Stimulated activated CD8-positive, alpha-beta memory T cell treated with anti-CD3 and anti-CD28 coated beads, Interleukin-4, amount 100 ng/mL, for 4 hours (primary cell): Measurements from ENCODE around the gene SLC24A4.
A peak's percentile ranks its signal among the peaks of the same experiment; 100 is the strongest.
"Not testable (repeated sequence)": the region's sequence is repeated elsewhere in the genome, so short reads cannot be mapped to it uniquely, and the experiment has no call there.

Experiments used
- DNase-seq, 2 donors: peaks; one replicate each; pipeline ENCODE4 v3.0.0-alpha.2; 2020; ENCODE audit warnings: low read depth in 2 of 2, low spot score in 1 of 2

Gene SLC24A4

GRCh38 chr14:92516344-92516965, 193.5 kb downstream of the SLC24A4 start:
- DNase-seq = no peak

GRCh38 chr14:92516966-92517506, 194.1 kb downstream of the SLC24A4 start:
- DNase-seq = peak; percentile 48 to 69

GRCh38 chr14:92517761-92518160, 194.8 kb downstream of the SLC24A4 start:
- DNase-seq = no peak

- no peak for DNase-seq
These were observed 196.5 kb downstream of the SLC24A4 start for GRCh38 chr14:92519246-92520101.

GRCh38 chr14:92520102-92521057, 197.4 kb downstream of the SLC24A4 start:
- no peak for DNase-seq

- no peak for DNase-seq
These were observed 198.1 kb downstream of the SLC24A4 start for GRCh38 chr14:92521058-92521415.

GRCh38 chr14:92523752-92524151, 200.8 kb downstream of the SLC24A4 start:
- DNase-seq = no peak

- no peak for DNase-seq
These were observed 201.7 kb downstream of the SLC24A4 start for GRCh38 chr14:92524602-92525185.

GRCh38 chr14:92525322-92526095, 202.5 kb downstream of the SLC24A4 start:
- DNase-seq = no peak

GRCh38 chr14:92527721-92528120, 204.8 kb downstream of the SLC24A4 start:
- no peak for DNase-seq

GRCh38 chr14:92528486-92529100, 205.6 kb downstream of the SLC24A4 start:
- no peak for DNase-seq

- DNase-seq = no peak
These were observed 206.9 kb downstream of the SLC24A4 start for GRCh38 chr14:92529903-92530302.

GRCh38 chr14:92531106-92531873, 208.3 kb downstream of the SLC24A4 start:
- DNase-seq = peak; percentile 73 to 88

GRCh38 chr14:92532490-92533163, 209.7 kb downstream of the SLC24A4 start:
- no peak for DNase-seq

- no peak for DNase-seq
These were observed 212.1 kb downstream of the SLC24A4 start for GRCh38 chr14:92534932-92535643.

- DNase-seq = not testable (repeated sequence)
These were observed 213.3 kb downstream of the SLC24A4 start for GRCh38 chr14:92536231-92536630.

GRCh38 chr14:92538412-92538985, 215.5 kb downstream of the SLC24A4 start:
- DNase-seq = no peak
